GM20000 (cell line): ENCODE data around the gene PLCL2.

Experiments
- DNase-seq: peaks from one replicate; pipeline ENCODE4 v3.0.0; 2012; ENCODE audit warnings: low spot score
- TF ChIP-seq, protein P1 (sequence below): IDR thresholded peaks from 2 replicates; pipeline ENCODE4 v1.5.1; 2012; ENCODE audit warnings: mild to moderate bottlenecking, control low read depth; ENCODE audit errors: extremely low read depth, missing control alignments

Gene PLCL2

GRCh38 chr3:16877505-16877904 lies 7.2 kb upstream of the PLCL2 start:
- TF ChIP-seq, protein P1, sequence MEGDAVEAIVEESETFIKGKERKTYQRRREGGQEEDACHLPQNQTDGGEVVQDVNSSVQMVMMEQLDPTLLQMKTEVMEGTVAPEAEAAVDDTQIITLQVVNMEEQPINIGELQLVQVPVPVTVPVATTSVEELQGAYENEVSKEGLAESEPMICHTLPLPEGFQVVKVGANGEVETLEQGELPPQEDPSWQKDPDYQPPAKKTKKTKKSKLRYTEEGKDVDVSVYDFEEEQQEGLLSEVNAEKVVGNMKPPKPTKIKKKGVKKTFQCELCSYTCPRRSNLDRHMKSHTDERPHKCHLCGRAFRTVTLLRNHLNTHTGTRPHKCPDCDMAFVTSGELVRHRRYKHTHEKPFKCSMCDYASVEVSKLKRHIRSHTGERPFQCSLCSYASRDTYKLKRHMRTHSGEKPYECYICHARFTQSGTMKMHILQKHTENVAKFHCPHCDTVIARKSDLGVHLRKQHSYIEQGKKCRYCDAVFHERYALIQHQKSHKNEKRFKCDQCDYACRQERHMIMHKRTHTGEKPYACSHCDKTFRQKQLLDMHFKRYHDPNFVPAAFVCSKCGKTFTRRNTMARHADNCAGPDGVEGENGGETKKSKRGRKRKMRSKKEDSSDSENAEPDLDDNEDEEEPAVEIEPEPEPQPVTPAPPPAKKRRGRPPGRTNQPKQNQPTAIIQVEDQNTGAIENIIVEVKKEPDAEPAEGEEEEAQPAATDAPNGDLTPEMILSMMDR = no peak
- DNase-seq = no peak

DNA sequence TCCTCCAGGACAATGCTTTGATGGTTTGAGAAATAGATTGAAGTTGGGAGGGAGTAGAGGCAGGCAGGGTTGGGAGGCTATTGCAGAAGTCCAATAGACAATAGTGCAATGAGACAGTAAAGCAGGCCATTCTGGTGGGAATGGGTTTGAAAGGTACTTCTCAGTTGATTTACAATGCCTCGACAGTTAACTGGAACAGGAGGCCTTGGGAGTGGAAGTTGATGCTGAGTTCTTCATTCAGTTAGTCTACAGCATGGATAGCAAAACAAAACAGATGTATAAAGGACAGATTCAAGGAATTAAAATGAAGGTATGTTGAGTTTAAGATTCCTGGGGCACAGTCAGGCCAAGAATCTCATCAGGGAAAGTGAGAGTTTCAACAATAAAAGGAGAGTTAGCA lies 6.8 kb upstream of the PLCL2 start:
- TF ChIP-seq, protein P1 = no peak
- DNase-seq = no peak

DNA sequence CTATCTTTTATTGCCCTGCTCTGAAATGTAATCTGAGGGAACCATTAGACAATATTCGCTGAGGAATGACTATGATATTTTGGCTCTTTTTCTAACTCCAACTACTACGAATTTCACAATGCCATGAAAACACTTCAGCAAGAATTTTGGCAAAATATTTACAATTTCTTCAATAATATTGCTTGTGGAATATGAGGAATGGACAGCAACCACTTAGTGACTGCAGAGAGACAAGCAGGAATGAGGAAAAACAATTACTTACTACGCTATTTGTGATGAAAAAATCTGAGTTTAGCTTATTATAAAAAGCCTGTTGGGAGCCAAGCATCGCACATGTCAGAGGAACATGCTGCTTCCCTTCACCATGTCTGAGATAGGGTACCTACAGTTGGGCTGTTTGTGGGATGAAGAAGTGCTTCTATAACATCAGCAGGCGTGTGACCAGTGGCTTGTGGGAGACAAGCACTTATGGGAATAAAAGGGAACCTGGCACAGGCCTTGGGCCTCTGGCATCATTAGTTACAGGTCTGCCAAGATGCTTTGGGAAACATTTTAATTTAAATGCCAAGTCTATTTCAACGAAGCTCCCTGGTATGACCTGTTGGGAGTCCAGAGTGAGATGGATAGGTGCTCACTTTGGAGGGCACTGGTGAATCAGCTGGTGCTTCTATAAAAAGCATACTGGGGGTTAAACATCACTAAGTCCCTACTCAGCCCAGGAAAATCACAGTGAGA lies 2.7 kb upstream of the PLCL2 start:
- TF ChIP-seq, protein P1 = no peak
- DNase-seq = no peak

DNA sequence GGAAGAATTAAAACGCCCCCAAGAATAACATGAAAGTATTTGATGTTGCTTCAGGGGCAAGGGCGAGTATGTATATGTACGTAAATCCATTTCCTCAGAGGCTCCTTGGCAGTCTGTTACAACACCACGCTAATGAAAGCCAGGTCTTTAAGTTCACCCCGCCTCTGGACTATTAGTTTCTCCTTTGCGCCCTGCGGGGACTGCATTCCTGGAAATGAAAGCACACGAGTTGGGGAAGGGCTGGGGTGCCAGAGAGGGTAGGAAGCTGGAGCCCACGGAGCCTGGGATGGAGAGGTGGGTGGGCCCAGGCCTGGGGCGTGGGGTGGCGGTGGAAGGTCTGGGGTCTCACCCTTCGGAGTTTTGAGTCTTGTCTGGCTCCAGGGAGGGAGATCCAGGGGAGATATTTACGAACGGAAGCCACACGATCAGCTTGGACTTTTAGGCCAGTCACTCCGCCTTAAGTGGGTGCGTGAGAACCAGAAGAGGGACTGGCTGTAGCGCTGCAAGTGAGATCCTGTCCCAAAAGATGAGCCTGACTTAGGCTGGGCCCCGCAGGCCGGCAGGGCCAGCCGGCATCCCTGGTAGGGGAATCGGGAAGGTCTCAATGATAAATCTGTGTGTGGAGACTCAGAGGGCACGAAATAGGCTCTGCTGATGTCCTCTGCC lies 1.6 kb upstream of the PLCL2 start:
- DNase-seq = no peak
- TF ChIP-seq, protein P1 = no peak

DNA sequence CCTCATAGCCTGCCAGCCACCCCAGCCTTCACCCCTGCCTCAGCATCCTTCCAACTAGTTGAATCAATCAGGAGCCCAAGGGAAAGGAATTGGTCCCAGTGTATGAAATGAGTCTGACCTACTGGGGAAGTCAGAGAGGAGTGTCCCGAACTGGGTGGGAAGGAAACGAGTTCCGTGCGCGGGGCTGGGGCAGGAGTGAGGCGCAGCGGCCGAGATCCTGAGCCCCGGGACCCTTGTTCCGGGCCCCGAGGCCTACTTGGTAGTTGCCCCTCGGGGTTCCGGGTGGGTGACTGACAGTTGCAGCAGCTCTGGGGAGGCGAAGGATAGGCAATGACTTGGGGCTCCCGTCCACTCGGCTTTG lies 1.1 kb upstream of the PLCL2 start:
- no peak for DNase-seq
- TF ChIP-seq, protein P1 = no peak

DNA sequence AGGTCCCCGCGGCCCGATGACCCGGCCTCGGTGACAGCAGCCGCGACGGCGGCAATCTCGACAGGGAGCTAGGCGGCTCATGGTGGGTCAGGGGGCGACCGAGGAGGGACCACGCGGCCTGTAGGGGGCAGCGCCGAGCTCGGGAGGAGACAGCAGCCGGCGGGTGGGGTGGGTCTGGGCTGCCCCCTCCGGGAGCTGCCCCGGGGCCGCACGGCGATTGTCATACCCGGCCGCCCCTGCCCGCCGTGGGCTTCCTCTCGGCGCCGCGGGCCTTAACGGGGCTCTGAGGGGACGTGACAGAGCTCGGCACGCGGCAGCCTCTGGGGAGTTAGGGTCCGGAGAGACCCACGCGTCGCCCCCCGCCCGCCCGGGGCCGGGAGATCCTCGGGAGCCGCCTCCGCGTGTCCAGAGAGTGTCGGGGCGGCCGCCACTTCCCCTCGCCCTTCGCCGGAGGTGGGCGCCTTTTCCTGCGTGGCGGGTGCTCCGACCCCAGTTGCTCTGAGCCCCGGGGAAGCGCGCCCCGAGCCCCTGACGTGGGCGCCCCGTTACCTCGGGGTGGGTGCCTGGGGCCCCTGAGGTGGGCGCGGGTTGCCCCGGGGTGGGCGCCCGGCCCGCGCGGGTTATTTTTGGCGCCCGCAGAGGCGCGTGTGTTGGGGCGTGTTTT lies 539 bp upstream of the PLCL2 start:
- TF ChIP-seq, protein P1 = peak; percentile 64
- DNase-seq = peak; percentile 92
